HG03066 (cell line): Measurements from ENCODE around the gene SETD5.

Experiments used
- ATAC-seq: cut with Tn5 transposase; IDR thresholded peaks from one replicate; pipeline ENCODE4 v1.9.1; 2021; ENCODE audit warnings: low read depth; ENCODE audit not compliant: unreplicated experiment

Gene SETD5, protein sequence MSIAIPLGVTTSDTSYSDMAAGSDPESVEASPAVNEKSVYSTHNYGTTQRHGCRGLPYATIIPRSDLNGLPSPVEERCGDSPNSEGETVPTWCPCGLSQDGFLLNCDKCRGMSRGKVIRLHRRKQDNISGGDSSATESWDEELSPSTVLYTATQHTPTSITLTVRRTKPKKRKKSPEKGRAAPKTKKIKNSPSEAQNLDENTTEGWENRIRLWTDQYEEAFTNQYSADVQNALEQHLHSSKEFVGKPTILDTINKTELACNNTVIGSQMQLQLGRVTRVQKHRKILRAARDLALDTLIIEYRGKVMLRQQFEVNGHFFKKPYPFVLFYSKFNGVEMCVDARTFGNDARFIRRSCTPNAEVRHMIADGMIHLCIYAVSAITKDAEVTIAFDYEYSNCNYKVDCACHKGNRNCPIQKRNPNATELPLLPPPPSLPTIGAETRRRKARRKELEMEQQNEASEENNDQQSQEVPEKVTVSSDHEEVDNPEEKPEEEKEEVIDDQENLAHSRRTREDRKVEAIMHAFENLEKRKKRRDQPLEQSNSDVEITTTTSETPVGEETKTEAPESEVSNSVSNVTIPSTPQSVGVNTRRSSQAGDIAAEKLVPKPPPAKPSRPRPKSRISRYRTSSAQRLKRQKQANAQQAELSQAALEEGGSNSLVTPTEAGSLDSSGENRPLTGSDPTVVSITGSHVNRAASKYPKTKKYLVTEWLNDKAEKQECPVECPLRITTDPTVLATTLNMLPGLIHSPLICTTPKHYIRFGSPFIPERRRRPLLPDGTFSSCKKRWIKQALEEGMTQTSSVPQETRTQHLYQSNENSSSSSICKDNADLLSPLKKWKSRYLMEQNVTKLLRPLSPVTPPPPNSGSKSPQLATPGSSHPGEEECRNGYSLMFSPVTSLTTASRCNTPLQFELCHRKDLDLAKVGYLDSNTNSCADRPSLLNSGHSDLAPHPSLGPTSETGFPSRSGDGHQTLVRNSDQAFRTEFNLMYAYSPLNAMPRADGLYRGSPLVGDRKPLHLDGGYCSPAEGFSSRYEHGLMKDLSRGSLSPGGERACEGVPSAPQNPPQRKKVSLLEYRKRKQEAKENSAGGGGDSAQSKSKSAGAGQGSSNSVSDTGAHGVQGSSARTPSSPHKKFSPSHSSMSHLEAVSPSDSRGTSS (N-terminal part only)

DNA sequence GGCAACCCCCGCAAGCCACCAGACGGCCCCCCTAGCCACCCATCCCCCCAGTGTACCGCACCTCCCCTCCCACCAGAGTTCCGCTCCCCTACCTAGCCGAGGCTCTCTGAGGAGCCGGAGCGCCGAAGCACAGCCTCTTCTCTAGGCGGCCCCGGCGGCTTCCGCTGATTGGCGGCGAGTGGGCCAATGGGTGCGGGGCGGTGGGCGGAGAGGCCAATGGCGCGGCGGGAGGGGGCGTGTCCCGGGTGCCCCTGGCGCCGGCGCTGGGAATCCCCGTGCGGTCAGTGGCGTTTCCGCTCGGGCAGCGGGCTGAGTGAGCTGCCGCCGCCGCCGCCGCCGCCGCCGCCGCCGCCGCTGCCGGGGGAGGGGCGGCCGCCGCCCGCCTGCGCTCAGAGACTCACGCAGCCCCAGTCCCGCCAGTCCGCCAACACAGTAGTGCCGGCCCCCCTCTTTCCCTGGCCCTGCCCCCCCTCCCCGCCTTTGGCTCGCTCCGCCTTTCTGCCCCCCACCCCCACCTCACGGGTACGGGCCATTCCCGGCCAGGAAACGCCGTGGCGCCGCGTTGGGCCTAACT lies at the start of gene SETD5:
TSS of gene SETD5 (plus strand) at position 284 of the 574 bp plus-strand sequence. CDS start 31,324 bp downstream, outside the sequence.
- ATAC-seq: peak; percentile 45

DNA sequence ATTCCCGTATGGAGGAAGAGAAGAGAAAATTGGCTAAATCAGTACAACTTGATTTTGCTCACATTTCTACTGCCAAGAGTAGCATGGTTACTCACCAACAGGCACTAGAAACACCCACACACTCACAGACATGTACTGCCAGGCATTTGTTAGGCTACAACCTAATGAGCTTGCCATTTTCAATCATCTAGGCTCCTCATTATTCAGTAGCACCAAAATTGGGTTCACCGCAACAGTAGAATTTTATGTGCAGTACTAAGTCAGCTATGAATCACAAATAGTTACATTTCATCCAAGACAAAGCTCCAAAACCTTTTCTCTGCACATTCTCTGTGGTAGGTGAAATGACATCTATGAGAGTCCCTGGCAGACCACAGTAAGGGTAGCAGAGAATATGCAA lies 49.5 kb upstream of the SETD5 start:
- ATAC-seq: no peak

DNA sequence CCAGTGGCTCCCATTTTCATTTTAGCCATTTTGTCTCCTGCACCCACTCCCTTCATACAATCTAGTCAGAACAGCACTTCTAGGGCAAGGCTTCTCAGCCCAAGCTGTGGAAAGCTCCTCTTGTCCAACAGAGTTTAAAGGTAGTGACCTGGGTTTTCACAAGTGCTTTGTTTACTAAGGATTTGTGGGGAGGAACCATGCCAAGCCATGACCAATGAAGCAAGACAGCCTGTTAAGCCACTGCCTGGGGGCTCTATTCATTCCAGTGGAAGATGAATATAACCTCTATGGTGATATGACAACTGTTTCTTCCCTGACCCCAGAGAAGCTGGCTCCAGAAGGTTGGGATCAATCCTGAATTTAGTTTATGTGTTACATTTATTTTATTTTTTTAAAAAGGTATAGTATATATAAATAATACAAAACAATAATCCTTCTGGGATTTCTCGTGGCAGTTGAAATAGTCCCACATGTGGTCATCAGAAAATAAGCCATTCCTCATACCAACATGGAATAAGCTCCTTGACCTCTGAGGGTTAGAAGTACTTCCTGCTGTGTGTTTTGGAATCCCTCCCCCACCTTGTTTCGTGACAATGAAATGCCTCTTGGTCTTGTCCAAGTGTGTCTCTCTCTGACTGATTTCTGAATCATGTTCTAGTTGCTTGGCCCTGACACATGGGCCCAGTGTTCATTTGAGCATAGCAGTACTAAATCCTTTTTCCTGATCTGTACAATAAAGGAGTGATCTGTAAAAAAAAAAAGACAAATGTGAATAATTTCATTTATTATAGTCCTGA lies 47.9 kb upstream of the SETD5 start:
- no peak for ATAC-seq

DNA sequence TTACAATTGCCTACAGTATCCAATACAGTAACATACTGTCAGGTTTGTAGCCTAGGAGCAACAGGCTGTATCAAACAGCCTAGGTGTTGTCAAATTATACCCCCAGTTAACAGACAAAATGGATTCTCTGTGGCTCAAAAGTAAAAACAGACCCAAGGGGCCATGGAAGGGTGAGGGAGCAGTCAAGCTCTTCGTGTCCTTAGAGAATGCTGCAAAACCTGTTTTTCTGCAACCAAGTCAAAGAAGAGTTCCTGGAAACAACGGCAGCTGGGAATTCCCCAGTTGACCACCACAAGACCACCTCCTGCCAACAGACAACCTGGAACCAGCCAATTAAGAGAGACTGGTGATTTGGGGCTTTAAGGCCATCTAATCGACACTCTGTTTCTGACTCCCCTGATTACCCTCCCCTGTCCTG lies 45.7 kb upstream of the SETD5 start:
- ATAC-seq: no peak

DNA sequence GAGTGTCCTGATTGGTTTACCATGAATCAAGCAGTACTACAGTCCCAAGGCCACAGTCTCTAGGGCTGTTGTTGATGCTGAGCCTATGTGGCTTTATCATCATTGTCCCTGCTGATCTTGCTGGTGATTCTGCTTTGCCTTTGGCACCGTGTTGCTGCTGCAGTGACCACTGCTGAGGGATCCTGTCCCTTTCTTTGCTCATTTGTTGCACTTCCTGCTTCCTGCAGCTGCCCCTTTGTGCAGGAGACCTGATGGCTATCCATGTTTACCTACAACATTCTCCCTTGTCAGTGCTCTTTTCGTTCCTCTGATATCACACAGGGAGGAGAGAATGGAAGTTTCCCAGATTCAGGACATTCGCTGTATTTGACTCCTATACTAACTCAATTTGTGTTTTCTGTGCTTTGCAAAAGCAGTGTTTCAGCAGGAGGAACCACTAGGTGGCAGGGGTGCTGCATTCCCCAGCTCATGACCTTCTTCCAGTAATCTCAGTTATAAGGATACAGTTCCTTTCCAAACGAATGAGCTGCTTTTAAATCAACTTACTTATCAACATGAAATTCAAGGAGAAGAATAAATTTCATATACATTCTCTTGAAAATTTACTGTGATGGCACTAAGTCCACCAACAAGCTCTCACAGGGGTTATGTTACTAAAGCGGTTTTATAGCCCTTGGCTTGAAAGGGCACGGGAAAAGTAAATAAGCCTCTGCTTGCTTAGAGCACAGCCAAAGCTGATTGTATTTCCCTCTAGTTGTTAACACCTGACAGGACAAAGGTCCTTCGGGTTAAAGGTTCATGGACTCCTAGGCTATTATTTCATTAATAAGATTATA lies 44.3 kb upstream of the SETD5 start:
- ATAC-seq: no peak

DNA sequence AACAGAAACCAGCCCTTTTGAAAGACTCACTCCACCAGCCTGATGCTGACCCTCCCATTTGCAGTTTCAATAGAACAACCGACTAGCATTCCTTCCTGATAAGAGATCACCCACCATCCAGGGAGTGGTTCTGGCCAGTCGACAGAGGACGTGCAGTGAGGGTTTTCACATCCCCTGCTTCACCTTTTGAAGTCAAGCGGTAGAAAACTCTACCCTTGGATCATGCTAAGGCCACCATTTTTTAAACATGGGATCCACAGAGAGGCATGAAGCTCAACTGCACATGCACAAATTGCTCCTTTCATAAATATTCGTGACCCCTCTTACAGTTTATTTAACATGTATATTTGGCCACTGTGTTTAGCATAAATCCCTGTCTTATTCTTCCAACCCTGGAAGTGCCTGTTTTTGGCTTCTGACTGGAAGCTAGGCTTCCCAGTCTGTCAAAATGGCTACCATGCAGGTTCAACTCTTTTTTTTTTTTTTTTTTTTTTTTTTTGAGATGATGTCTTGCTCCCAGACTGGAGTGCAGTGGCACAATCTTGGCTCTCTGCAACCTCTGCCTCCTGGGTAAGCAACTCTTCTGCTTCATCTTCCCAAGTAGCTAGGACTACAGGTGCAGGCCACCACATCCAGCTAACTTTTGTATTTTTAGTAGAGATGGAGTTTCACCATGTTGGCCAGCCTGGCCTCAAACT lies 35.6 kb upstream of the SETD5 start:
- ATAC-seq: no peak

DNA sequence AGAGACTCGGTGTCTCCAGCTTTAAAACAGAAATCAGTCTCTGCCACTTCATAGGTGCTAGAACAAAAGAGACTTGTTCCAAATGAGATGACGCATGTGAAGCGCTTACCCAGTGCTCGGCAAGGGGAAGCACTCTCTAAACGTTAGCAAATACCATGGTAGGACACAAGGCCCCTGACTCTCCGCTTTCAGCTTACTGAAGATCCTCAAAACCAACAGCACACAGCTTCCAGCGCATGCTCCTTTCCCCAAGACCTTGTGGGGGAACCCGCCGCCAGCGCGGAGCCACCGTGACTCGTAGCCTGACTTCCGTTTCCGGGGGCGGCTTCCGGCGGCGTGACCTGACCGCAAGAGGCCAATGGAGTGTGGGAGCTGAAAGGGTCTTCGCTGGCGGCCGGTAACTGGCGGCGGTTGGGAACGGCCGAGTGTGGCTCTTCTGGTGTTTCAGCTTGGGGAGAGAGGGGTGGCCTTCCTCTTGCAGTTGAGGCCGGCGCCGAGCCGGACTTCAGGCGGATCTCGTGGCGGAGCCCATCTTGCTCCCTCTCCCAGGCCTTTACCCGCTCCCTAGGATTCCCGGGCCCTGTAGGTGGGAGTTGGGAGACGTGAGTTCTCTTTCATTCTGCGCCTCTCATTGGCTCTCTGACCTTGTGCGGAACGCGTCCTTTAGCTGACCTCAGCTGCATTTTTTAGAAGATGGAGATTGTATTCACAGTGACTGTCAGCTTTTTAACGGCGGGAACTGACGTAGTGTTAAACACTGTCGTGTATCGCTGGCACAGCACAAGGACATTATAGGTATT lies 34.5 kb upstream of the SETD5 start, which contains the start of gene THUMPD3:
TSS of gene THUMPD3 (plus strand) at position 324 of the 800 bp plus-strand sequence. CDS start 2,015 bp downstream, outside the sequence.
- ATAC-seq: peak; percentile 99

DNA sequence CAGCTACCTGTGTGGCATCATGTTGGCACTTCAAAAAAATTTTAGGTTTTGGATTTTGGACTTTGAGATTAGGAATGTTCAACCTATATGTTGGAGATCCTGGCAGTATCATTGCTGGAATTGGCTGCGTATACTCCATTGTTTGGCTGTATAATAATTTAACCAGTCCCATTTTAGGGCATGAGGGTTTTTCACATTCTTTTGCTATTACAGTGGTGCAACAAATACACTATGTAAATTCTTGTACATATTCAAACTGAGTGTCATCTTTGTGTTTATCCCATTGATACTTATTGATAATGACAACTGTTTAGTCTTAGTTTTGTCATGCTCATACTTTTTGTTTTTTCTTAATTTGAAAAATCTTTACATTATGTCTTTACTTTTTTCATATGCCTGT lies 27.9 kb upstream of the SETD5 start:
- no peak for ATAC-seq

DNA sequence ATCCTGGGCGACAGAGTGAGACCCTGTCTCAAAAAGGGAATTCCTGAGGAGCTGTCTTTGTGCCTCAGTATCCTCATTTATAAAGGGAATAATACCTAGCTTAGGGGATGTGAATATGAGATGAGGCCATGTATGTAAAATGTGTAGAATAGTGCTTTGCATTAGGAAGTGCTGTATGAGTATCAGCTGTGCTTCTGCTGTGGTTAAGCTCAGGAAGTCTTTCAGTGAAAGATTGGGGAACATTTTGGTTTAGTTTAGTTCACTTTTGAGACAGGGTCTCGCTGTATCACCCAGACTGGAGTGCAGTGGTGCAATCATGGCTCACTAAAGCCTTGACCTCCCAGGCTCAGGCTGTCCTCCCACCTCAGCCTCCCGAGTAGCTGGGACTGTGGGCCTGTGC lies 23.9 kb upstream of the SETD5 start:
- no peak for ATAC-seq

DNA sequence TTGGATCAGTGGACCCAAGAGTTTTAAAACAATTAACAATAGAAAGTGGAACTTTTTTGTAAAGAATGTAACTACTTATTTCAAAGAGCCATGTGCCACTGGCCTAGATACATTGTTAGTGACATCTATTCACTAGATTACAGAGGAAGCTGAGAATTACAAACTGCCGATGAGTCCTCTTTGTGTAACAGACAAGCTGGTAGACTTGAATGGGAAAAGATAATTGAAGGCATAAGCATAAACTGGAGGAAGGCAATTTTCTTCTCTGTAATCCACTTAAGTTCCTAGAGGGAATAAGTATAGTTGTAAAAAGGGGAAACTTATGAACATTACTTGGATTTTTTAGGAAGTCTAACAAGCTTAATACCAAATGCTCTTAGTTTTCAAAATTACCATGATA lies 19.4 kb upstream of the SETD5 start:
- ATAC-seq: no peak

DNA sequence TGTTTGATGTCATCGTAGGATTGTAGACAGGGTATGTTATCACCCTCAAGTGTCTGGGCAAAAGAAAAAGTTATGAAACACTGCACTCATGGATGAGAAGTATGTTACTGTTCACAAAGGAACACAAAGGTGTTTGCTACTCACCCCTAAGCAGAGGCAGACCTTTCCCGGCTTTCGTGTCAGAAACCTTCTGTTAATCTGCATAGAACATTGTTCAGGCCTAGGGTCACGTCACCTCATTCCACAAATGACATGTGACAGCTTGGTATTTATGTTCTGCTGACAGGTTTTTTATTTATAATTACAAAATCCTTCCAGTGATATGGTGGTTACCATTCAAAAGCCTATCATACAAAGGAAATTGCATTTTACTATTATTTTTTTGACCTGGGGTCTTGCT lies 18.1 kb upstream of the SETD5 start:
- no peak for ATAC-seq

DNA sequence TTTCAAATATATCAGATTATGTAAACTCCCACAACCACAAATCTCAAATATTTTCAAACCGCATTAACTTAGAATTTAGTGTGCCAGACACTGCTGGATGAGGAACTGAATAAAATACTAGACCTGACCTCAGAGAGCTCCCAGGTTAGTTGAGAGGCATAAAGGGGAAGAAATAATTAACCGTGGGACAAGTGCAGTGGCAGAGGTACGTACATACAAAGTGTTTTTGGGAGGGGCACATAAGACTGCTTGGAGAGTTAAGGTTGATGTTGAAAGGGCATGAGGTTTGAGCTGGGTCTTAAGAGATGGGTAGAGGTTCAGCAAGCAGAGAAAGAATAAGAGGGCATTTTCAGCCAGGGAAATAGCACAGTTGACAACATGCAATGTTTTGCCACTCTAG lies 17.4 kb upstream of the SETD5 start:
- ATAC-seq: no peak

DNA sequence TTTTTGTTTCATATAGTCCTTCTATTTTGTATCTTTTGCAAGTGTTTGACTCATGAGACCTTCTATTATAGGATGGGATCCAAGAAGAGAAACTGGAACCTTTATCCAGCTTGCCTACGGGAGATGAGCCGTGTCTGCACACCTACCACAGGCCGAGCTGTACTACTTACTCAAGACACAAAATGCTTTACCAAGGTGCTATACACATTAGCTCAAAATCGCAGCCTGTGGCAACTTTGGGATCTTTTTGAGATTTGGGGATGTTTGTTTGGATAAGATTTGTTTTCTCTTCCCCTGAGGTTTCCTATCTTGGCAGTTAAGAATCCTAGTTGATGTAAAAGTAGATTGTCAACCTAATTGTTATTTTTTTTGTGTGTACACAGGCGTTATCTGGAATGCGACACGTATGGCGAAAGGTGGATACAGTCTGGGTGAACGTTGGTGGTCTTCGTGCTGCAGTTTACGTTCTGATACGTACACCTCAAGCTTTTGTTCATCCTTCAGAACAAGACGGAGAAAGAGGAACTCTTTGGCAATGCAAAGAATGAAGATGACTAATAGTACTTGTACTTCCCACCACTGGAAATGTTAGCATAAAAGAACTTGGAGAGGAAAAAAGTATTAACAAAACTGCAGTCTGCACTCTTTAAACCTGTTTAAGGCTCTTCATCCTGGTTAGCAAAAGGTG lies 13.1 kb upstream of the SETD5 start:
- ATAC-seq: no peak

DNA sequence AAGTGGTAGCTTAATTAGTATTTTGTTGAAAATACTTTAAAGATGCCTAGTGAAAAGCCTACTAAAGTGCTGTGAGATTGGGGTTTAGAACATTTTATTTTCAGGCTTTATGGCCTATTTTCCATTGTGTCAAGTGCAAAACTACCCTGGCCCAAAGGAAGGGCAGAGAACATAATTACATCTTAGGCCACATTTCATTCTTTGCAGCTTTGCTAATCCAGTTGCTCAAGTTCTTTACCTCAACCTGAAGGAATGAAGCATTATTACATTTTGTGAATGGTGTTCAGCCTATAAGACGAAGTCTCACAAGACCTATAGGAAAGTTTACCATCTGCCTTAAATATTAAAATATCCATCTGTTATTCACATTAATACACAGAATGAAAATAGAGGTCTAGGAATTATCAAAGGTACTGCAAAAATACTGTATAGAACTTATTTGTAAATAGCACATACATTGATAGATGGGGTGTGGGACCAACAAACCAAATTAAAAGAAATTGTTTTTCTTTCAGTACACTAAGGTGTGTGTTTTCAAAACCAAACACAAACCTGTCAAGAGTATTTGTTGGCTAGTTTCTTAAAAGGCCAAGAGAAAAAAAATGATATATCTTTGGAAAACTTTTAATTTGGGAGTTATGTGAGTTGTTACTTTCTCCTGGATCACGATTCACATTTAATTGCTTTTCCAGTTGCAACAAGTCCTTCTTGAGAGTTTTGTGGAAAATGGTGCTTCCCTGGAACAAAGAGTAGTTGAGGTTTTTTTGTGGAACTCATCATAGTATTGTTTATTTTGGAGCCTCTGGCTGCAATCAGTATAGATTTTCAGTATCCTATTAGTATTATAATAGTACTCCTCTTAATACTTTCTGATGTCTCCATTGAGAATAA lies 12.0 kb upstream of the SETD5 start:
- ATAC-seq: no peak

DNA sequence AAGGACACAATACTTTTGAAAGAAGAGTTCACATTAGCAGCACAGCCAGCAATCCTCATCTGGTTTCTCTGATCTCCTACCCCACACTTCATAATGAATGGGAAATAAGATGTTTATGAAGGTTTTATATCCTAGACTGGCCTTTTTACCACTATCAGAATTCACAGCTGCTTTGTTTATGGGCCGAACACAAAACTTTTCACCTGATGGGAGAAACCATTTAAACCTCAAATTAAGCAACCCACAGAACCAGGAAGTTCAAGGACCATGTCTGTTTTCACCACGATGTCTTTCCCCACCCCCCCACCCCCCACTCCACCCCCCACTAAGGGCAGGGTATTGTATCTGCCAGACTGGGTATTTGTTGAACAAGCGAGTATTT lies 11.3 kb upstream of the SETD5 start:
- no peak for ATAC-seq
